GM13976 (cell line): Measurements from ENCODE around the gene SAMSN1.

Experiments
- DNase-seq: peaks from one replicate; pipeline ENCODE4 v3.0.0; 2012; ENCODE audit warnings: low spot score
- in situ Hi-C: fragments of 300-500 bp; cut with MboI; formaldehyde crosslinking; loops from one replicate; pipeline ENCODE4 v1.12.0; 2022; ENCODE audit warnings: low sequenced_read_pairs, mixed read lengths, inconsistent platforms; ENCODE audit not compliant: unreplicated experiment
- TF ChIP-seq, protein P1 (sequence below): IDR thresholded peaks from 2 replicates; pipeline ENCODE4 v1.5.1; 2012; ENCODE audit warnings: borderline replicate concordance, mild to moderate bottlenecking; ENCODE audit not compliant: insufficient read depth; ENCODE audit errors: extremely low read depth, missing control alignments, control extremely low read depth

Gene SAMSN1

DNA sequence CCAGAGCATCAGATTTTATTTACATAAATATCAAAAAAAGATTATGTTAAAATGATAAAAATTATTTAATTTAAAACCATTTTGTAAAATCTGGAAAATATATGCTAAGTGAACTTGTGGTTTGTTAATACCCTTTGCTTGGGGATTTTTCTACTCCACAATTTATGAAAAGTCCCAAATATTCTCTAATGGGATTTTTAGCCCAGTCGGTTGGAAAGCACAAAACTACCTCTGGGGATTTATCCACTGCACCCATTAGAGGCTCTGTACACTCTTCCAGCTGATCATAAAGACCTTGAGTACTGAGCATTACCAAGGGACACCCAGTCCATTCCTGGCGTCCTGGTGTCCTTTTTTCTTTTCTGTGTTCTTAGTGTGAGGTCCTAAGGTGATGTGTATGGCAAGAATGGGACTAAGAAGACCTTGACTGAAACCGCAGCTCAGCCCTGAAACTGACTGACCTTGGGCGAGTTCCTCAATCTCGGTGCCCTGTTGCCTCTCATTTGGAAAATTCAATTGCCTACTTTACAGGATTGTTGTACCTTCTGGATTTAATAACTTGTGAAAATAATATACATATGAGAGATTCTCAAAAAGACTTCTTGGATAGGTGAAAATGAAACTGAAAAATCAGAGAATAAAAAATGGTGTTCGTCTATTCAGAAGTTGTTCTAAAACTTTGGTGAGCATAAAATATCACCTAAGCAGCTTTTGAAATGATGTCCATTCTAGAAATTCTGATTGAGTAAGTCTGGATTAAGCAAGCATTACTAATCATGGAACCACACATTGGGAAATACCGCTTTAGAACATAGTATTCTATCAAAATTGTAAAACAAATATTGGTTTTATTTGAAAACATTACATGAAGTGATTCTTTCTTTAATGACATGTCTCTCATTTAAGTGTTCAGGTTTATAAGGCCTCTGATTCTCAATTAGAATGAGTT is 21.5 kb upstream of the SAMSN1 start:
- TF ChIP-seq, protein P1, sequence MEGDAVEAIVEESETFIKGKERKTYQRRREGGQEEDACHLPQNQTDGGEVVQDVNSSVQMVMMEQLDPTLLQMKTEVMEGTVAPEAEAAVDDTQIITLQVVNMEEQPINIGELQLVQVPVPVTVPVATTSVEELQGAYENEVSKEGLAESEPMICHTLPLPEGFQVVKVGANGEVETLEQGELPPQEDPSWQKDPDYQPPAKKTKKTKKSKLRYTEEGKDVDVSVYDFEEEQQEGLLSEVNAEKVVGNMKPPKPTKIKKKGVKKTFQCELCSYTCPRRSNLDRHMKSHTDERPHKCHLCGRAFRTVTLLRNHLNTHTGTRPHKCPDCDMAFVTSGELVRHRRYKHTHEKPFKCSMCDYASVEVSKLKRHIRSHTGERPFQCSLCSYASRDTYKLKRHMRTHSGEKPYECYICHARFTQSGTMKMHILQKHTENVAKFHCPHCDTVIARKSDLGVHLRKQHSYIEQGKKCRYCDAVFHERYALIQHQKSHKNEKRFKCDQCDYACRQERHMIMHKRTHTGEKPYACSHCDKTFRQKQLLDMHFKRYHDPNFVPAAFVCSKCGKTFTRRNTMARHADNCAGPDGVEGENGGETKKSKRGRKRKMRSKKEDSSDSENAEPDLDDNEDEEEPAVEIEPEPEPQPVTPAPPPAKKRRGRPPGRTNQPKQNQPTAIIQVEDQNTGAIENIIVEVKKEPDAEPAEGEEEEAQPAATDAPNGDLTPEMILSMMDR, result no peak
- DNase-seq, result no peak
- in situ Hi-C loops, result no loop called here

GRCh38 chr21:14566894-14567293 is 20.8 kb upstream of the SAMSN1 start:
- no peak for DNase-seq
- in situ Hi-C loops, result no loop called here
- TF ChIP-seq, protein P1, result no peak

GRCh38 chr21:14562959-14563358 is 16.8 kb upstream of the SAMSN1 start:
- DNase-seq, result no peak
- in situ Hi-C loops, result no loop called here
- TF ChIP-seq, protein P1, result no peak

- in situ Hi-C loops, result no loop called here
- DNase-seq, result no peak
- TF ChIP-seq, protein P1, result no peak
Measured at GRCh38 chr21:14560555-14560954, 14.4 kb upstream of the SAMSN1 start.

GRCh38 chr21:14560139-14560538 is 14.0 kb upstream of the SAMSN1 start:
- in situ Hi-C loops, result no loop called here
- no peak for DNase-seq
- TF ChIP-seq, protein P1, result no peak

- in situ Hi-C loops, result no loop called here
- TF ChIP-seq, protein P1, result no peak
- DNase-seq, result no peak
Measured at GRCh38 chr21:14559102-14559501, 13.0 kb upstream of the SAMSN1 start.
